HEK293 (cell line): ENCODE results near the gene ERF.

Experiments
- CTCF ChIA-PET: fragments of 350-600 bp; formaldehyde crosslinking; extraction: SDS; loops from one replicate; lab custom pipeline; 2021; ENCODE audit warnings: antibody characterized with exemption; lab: Yijun Ruan, JAX
- POLR2A ChIA-PET: fragments of 300-600 bp; formaldehyde crosslinking; extraction: SDS; loops from one replicate; lab custom pipeline; 2020; ENCODE audit warnings: antibody characterized with exemption, inconsistent platforms; lab: Yijun Ruan, JAX
- H3K27ac ChIP-seq: fragments of 200-500 bp; sonication (Bioruptor generic); 2 replicates; pipeline ENCODE4 v1.5.1; 2014; ENCODE audit warnings: low read depth, low read length, control low read depth, inconsistent platforms; ENCODE audit errors: extremely low read depth
- H3K36me3 ChIP-seq, 2 experiments: fragments of 200-500 bp in 1 of 2; sonication (Bioruptor generic) in 1 of 2; 1 replicate in 1 of 2; 2 replicates in 1 of 2; pipeline ENCODE4 v1.5.1; 2014 to 2017; ENCODE audit warnings: inconsistent platforms in 2 of 2, low read length in 2 of 2; ENCODE audit not compliant: control insufficient read depth in 2 of 2, insufficient read depth in 1 of 2
- H3K4me1 ChIP-seq: fragments of 200-500 bp; sonication (Bioruptor generic); 2 replicates; pipeline ENCODE4 v1.5.1; 2014; ENCODE audit warnings: mild to moderate bottlenecking, low read length, inconsistent platforms; ENCODE audit not compliant: control insufficient read depth, insufficient read depth
- H3K4me3 ChIP-seq: 2 replicates; pipeline ENCODE4 v1.5.1; 2011; ENCODE audit warnings: low read depth, mild to moderate bottlenecking, control low read depth, low read length, moderate library complexity
- H3K9me3 ChIP-seq: fragments of 200-500 bp; sonication (Bioruptor generic); 2 replicates; pipeline ENCODE4 v1.5.1; 2014; ENCODE audit warnings: low read depth, low read length, inconsistent platforms; ENCODE audit not compliant: control insufficient read depth, insufficient read depth
- EGR2 ChIP-seq: fragments of 450-650 bp; formaldehyde crosslinking; IDR thresholded peaks from 2 replicates; pipeline ENCODE4 v1.5.1; 2016; ENCODE audit warnings: low read depth, missing biosample characterization, missing genetic modification characterization
- FEZF1 ChIP-seq: fragments of 450-650 bp; formaldehyde crosslinking; IDR thresholded peaks from 2 replicates; pipeline ENCODE4 v1.5.1; 2016; ENCODE audit warnings: missing biosample characterization, missing genetic modification characterization
- GLI4 ChIP-seq: fragments of 450-650 bp; formaldehyde crosslinking; IDR thresholded peaks from 2 replicates; pipeline ENCODE4 v1.5.1; 2016; ENCODE audit warnings: missing biosample characterization, missing genetic modification characterization
- HOXD13 ChIP-seq: sonication (generic); formaldehyde crosslinking; IDR thresholded peaks from 2 replicates; pipeline ENCODE4 v1.8.0; 2022; ENCODE audit warnings: missing genetic modification reagents, borderline replicate concordance
- KLF16 ChIP-seq: fragments of 450-650 bp; formaldehyde crosslinking; IDR thresholded peaks from 2 replicates; pipeline ENCODE4 v1.5.1; 2017; ENCODE audit warnings: missing biosample characterization, missing genetic modification characterization
- MEIS1 ChIP-seq: sonication (generic); formaldehyde crosslinking; IDR thresholded peaks from 2 replicates; pipeline ENCODE4 v1.8.1; 2022; ENCODE audit warnings: missing genetic modification reagents, mild to moderate bottlenecking, borderline replicate concordance
- MYNN ChIP-seq: fragments of 450-650 bp; formaldehyde crosslinking; IDR thresholded peaks from 2 replicates; pipeline ENCODE4 v1.5.1; 2016; ENCODE audit warnings: missing biosample characterization, missing genetic modification characterization, borderline replicate concordance
- MZF1 ChIP-seq: fragments of 450-650 bp; formaldehyde crosslinking; IDR thresholded peaks from 2 replicates; pipeline ENCODE4 v1.5.1; 2017; ENCODE audit warnings: missing biosample characterization, missing genetic modification characterization, borderline replicate concordance
- PBX3 ChIP-seq: sonication (generic); formaldehyde crosslinking; IDR thresholded peaks from 2 replicates; pipeline ENCODE4 v1.8.1; 2022; ENCODE audit warnings: mild to moderate bottlenecking, moderate library complexity, missing genetic modification reagents
- PRDM2 ChIP-seq: fragments of 450-650 bp; formaldehyde crosslinking; IDR thresholded peaks from 2 replicates; pipeline ENCODE4 v1.5.1; 2016; ENCODE audit warnings: missing biosample characterization, missing genetic modification characterization, borderline replicate concordance
- WT1 ChIP-seq: fragments of 450-650 bp; formaldehyde crosslinking; IDR thresholded peaks from 2 replicates; pipeline ENCODE4 v1.5.1; 2016; ENCODE audit warnings: missing biosample characterization, missing genetic modification characterization
- YY1 ChIP-seq: fragments of 450-650 bp; formaldehyde crosslinking; IDR thresholded peaks from 2 replicates; pipeline ENCODE4 v1.5.1; 2018; ENCODE audit warnings: missing biosample characterization, missing genetic modification characterization
- ZFHX2 ChIP-seq: fragments of 450-650 bp; formaldehyde crosslinking; conservative IDR thresholded peaks from 2 replicates; pipeline ENCODE4 v1.5.1; 2016; ENCODE audit warnings: missing biosample characterization, missing genetic modification characterization
- ZNF121 ChIP-seq: fragments of 450-650 bp; formaldehyde crosslinking; IDR thresholded peaks from 2 replicates; pipeline ENCODE4 v1.5.1; 2016; ENCODE audit warnings: missing biosample characterization, missing genetic modification characterization
- ZNF138 ChIP-seq: fragments of 450-650 bp; formaldehyde crosslinking; IDR thresholded peaks from 2 replicates; pipeline ENCODE4 v1.5.1; 2016; ENCODE audit warnings: missing biosample characterization, missing genetic modification characterization, borderline replicate concordance
- ZNF175 ChIP-seq: fragments of 450-650 bp; formaldehyde crosslinking; IDR thresholded peaks from 2 replicates; pipeline ENCODE4 v1.5.1; 2016; ENCODE audit warnings: missing biosample characterization, missing genetic modification characterization
- ZNF19 ChIP-seq: fragments of 450-650 bp; formaldehyde crosslinking; IDR thresholded peaks from 2 replicates; pipeline ENCODE4; 2016; ENCODE audit warnings: missing biosample characterization, missing genetic modification characterization, low read depth
- ZNF221 ChIP-seq: fragments of 450-650 bp; formaldehyde crosslinking; IDR thresholded peaks from 2 replicates; pipeline ENCODE4 v1.5.1; 2017; ENCODE audit warnings: missing biosample characterization, missing genetic modification characterization, borderline replicate concordance
- ZNF26 ChIP-seq: fragments of 450-650 bp; formaldehyde crosslinking; IDR thresholded peaks from 2 replicates; pipeline ENCODE4 v1.5.1; 2016; ENCODE audit warnings: missing biosample characterization, missing genetic modification characterization
- ZNF302 ChIP-seq: fragments of 450-650 bp; formaldehyde crosslinking; IDR thresholded peaks from 2 replicates; pipeline ENCODE4 v1.5.1; 2016; ENCODE audit warnings: missing biosample characterization, missing genetic modification characterization, low read depth
- ZNF529 ChIP-seq: fragments of 450-650 bp; formaldehyde crosslinking; IDR thresholded peaks from 2 replicates; pipeline ENCODE4 v1.5.1; 2017; ENCODE audit warnings: missing genetic modification characterization, missing biosample characterization; ENCODE audit not compliant: insufficient replicate concordance
- ZNF571 ChIP-seq: fragments of 450-650 bp; formaldehyde crosslinking; IDR thresholded peaks from 2 replicates; pipeline ENCODE4 v1.5.0; 2017; ENCODE audit warnings: missing biosample characterization, missing genetic modification characterization
- ZNF623 ChIP-seq: fragments of 450-650 bp; formaldehyde crosslinking; IDR thresholded peaks from 2 replicates; pipeline ENCODE4 v1.5.1; 2016; ENCODE audit warnings: missing biosample characterization, missing genetic modification characterization

Gene ERF

GRCh38 chr19:42272535-42272897, 17.6 kb upstream of the ERF start:
- ChIA-PET POLR2A (no interaction called here), CTCF (interaction anchor here (2.0 kb wide), 1 partner anchor 27 kb away, joined by 9 read pairs; no protein-coding TSS in a partner anchor)
- Histone ChIP-seq H3K9me3 (no peaks in the 10 kb centered on the region), H3K27ac (no peak overlapping the region)
- TF ChIP-seq ZNF623 (tag by site-specific recombination) = no peak
- peak; percentile 74 for TF ChIP-seq EGR2 (tag by site-specific recombination)
- no peak for TF ChIP-seq ZNF138 (tag by site-specific recombination)
- peak; percentile 64 for TF ChIP-seq ZFHX2
- TF ChIP-seq, all 188 proteins: peak for 2
- no peak overlapping the region for H3K4me3 ChIP-seq
- peaks cover 18% of the 10 kb centered on the region for H3K4me1 ChIP-seq
- H3K36me3 ChIP-seq = peaks cover 5 to 48% of the 10 kb centered on the region in 2 experiments

- POLR2A ChIA-PET = no interaction called here
- H3K9me3 ChIP-seq = no peaks in the 10 kb centered on the region
- no peak overlapping the region for H3K4me3 ChIP-seq
- CTCF ChIA-PET = interaction anchor here (2.0 to 2.7 kb wide), 2 partner anchors 8 to 27 kb away, joined by 9 to 28 read pairs; no protein-coding TSS in a partner anchor
- H3K4me1 ChIP-seq = peaks cover 16% of the 10 kb centered on the region
- no peak overlapping the region for H3K27ac ChIP-seq
- TF ChIP-seq MEIS1 (CRISPR knock-in tag) (no peak), FEZF1 (tag by site-specific recombination) (0 out of 2 replicates have a peak, but pooled peaks have one; percentile 27), ZNF571 (tag by site-specific recombination) (no peak)
- H3K36me3 ChIP-seq = peaks cover 5 to 48% of the 10 kb centered on the region in 2 experiments
Observed at GRCh38 chr19:42271861-42272534, 17.1 kb upstream of the ERF start.

GRCh38 chr19:42271045-42271419, 16.1 kb upstream of the ERF start:
- Histone ChIP-seq H3K4me1 (peaks cover 16% of the 10 kb centered on the region), H3K4me3 (no peak overlapping the region), H3K9me3 (no peaks in the 10 kb centered on the region), H3K27ac (peak overlapping the region; percentile 60; the same call in 1 of the 2 replicates), H3K36me3 (peaks cover 5 to 44% of the 10 kb centered on the region in 2 experiments)
- ChIA-PET POLR2A (interaction anchor here (2.7 kb wide), 1 partner anchor 28 kb away, joined by 18 read pairs; the partner anchor contains the start of gene GSK3A), CTCF (interaction anchor here (1.3 to 2.7 kb wide), 2 partner anchors 9 to 25 kb away, joined by 5 to 28 read pairs; no protein-coding TSS in a partner anchor)
- TF ChIP-seq ZNF571 (tag by site-specific recombination) = no peak
- TF ChIP-seq KLF16 (tag by site-specific recombination) = no peak
- TF ChIP-seq GLI4 = no peak
- TF ChIP-seq MYNN (tag by site-specific recombination) = no peak
- no peak for TF ChIP-seq YY1
- no peak for TF ChIP-seq ZNF19 (tag by site-specific recombination)
- TF ChIP-seq ZNF221 (tag by site-specific recombination) = no peak
- TF ChIP-seq PBX3 (CRISPR knock-in tag) = no peak
- TF ChIP-seq ZNF302 = no peak
- TF ChIP-seq ZNF529 (tag by site-specific recombination) = no peak
- no peak for TF ChIP-seq MZF1
- no peak for TF ChIP-seq ZNF26
- TF ChIP-seq PRDM2 = no peak
- TF ChIP-seq FEZF1 (tag by site-specific recombination) = no peak
- no peak for TF ChIP-seq WT1
- no peak for TF ChIP-seq HOXD13 (CRISPR knock-in tag)
- no peak for TF ChIP-seq ZNF175 (tag by site-specific recombination)
- TF ChIP-seq ZNF121 = no peak
